GM19463 (cell line): Measurements from ENCODE around the gene BANK1.
A peak's percentile ranks its signal among the peaks of the same experiment; 100 is the strongest.

Source experiments
- ATAC-seq: cut with Tn5 transposase; IDR thresholded peaks from one replicate; pipeline ENCODE4 v1.9.1; 2021; ENCODE audit warnings: mild to moderate bottlenecking, moderate library complexity; ENCODE audit not compliant: unreplicated experiment

BANK1 gene

DNA sequence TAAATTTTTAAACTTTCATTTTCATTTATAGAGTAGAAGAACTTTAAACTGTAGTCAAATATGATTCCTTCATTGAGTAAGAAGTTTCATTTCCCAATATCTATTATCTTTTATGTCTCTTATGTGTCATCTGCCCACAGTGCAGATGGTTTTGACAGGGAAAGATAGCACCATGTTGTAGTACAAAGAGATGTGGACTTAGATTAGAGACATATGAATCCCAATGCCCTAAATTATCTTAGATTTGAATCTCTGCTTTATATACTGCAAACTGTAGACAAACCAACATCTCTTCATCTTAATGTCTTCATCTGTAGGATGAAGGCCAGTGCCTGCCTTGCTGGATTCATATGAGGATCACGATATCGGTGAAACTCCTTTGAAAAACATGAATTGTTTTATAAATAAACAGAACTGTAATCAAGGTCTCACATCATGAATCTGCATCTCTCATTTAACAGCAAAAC, 217.5 kb downstream of the BANK1 start:
- peak; percentile 91 for ATAC-seq

DNA sequence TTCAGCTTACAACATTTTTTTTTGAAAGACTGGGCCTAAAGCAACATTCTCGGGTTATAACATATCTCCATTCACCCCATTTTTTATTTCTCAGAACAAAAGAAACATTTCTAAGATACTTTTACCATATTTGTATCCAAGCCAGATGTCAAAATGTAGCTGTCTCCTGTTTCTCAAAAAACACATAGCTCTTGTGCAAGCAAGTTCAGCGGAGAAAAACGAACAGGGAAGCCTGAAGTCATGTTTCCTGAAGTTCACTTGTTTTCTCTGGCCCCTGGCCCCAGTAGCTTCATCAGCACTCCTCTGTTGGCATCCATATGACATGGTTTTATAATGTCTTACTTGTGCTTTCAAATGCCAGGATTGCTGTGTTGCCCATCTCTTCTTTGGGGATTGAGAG, 218.2 kb downstream of the BANK1 start:
- ATAC-seq = no peak

DNA sequence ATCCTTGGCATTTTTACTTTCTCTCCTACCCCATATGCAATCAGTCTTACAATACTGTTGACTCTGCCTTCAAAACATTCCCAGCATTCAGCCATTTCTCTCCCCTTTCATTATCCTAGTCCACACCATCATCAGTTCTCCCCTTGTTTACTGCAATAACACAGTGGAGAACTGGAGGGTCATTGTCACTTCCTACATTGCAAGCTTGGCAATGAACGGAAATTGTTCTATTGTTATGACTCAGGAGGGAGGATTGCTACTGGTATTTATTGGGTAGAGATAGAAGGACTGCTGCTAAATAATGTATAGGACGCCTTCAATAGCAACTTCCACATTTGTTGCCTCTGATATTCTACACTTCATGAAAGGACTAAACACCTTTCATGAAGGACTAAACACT, 231.8 kb downstream of the BANK1 start:
- no peak for ATAC-seq

DNA sequence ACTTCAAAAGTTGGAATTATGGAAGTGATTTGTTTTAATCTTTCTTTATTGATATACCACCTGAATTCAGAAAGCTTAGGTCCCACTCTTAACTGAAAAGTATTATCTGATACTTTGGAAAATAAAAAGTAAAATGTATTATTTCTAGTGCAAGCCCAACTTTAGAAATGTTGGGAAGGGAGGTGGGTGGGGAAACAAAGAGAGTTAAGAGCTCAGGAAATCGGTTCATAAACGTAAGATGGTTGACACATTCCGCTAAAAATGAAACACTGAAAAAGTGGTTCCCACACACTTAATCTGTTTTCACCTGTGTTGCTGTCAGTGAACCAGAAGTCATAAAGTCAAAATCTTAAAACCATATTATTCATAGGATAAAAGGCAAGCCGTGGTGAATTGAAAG, 237.4 kb downstream of the BANK1 start:
- no peak for ATAC-seq

DNA sequence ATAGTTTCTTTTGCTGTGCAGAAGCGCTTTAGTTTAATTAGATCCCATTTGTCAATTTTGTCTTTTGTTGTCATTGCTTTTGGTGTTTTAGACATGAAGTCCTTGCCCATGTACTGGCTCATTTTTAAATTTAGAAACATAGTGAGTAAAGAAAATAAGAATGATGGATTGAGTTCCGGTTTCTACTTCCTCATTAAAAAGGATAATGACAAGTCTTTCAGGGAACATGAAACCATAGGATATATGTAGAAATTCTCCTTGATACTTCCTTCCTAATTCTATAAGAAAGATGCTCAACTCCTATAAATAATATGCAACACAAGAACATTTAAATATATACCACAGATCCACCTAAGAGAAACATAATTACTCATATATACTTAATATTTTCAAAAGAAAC, 240.9 kb downstream of the BANK1 start:
- no peak for ATAC-seq

DNA sequence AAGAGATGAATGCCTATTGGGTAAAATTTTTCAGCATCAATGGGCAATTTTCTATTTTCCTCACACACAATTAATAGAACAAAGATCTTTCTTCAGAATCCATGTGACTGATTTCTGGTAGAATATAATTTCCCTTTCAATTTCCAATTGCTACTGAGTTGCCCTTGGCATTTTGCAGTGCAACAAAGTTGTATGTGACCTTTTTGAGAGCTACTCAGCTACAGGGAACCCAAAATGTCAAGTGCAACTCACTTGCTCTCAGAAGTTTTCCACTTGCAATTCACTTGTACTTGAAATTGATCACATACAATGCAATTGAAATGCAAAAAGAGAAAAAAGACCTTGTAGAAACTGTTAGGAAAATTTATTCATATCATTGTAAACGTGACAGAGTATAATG, 245.5 kb downstream of the BANK1 start:
- ATAC-seq = no peak

DNA sequence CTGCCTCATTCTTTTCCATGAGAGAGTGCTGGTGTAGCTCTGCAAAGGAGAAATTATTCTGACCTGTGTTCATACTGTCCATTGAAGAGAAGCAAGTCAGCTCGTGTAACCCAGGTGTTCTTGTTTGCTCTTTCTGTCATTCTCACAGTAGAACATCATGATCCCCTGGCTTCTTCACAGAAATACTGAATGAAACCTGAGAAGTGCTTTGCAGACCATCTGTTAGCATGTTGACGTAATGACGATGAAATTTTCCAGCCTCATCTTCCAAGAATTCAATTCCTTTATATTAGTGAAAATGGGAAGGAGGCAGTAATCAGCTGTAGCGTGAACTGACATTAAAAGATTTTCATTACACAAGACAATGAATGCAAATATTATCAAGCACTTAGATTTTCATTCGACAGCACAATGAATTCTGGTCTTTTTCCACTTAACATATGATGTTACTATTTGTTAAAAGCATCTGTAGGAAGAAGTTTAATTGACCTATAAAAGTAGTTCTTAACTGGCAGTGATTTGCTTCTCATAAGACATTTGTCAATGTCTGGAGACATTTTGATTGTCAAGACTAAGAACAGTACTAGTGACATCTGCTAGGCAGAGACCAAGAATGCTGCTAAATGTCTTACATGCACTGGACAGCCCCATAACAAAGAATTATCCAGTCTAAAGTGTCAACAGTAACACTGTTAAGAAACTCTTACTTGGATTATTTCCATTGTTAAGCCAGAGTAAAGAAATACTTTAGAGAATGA, 246.3 kb downstream of the BANK1 start:
- no peak for ATAC-seq

DNA sequence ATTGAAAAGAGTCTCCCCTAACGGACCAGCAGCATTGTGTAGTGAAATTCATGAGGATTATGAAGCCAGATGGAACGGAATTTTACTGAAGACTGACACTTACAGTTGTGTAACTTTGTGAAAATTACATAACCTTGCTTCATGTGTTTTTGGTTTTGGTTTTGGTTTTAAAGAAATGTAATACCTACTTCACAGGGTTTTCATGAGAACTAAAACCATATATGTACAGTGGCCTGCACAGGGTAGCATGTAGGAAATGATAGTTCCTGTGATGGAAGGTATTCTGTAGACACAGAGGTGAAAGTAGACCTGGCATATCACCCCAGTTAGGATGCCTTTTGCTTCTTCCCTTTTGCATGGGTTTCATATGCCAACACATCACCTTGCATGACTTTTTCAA, 247.0 kb downstream of the BANK1 start:
- peak; percentile 39 for ATAC-seq

DNA sequence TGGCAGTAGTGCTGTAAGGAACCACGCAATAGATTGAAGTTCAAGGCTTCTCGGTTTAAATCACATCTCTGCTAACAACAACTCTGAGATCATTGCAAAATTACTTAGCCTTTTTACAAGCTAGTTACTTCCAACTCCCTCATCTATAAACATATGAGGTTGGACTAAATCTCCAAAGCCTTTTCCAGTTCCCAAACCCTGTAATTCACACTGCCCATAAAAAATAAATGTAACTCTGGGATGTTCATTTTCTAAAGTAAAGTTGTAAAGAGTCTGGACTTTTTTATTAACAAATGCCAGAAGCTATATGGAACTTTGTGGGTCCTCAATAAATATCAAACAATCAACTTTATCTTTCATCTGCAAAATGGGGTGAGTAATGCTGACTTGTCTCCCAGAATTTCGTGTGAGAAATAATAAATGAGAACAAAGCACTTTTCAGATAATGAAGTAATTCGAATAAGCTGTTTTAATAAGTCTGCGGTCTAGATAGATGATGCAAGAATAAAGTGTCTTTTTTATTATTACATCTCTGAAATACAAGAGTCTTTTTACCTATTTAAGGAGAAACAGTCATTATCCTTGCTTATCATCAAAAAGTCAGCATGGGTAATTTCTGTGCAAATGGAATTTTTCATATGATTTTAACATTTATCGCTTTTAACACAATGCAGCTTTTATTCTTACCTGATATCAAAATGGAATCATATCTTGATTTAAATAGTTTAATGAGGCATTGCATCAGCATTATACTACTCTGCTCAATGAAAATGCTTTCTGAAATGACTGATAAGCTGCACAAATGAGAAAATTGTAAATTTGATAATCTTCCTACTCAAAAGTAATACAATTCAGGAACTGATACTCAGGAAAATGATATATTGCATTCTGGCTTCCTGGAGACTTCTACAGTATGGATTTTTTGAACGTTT, 252.6 kb downstream of the BANK1 start:
- no peak for ATAC-seq

DNA sequence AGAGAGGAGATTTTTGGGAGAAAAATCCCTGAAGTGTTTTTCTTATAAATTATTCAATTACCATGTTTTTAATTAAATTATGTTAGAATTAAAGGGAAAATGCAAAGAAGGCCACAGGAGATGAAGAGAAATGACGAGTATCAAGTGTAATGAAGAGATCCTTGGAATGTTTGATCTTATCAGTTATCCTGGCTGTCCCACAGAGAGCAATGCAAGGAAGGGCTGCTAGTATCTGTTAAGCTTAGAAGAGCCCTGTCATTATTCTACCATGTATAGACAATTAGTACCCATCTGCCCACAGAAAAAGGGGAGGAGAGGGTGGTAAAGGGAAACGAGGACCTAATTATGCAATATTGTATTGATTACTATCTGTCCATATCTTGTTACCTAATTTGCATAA, 257.1 kb downstream of the BANK1 start:
- no peak for ATAC-seq

DNA sequence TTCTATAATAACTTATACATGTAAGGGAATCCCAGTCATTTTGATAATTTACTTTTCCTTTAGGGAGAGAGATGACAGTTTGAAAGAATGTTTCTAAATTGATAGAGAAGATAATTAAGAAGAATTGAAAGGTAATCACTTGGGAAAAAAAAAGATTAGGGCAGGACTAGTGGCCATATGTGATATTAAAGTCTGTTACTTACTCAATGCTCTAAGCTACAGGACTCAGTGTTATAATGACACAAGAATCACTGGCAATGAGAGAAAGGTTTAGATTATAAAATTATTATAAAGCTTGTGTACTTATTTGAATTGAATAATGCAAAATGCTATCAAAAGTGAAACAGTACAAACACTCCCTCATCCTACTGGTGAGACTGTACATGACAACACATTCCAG, 265.3 kb downstream of the BANK1 start:
- no peak for ATAC-seq

DNA sequence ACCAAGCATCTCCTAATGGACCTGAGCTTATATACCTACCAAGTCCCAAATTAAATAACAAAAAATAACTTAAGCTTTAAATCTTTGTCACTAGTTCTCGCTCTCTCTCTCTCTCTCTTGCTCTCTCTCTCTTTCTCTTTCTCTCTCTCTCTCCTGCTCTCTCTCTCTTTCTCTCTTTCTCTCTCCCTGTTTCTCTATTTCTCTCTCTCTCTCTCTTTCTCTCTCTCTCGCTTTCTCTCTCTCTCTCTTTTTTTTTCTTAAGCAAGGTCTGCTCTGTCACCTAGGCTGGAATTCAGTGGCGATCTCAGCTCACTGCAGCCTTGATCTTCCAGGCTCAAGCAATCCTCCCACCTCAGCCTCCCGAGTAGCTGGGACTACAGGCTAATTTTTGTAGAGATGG, 266.6 kb downstream of the BANK1 start:
- ATAC-seq = no peak

DNA sequence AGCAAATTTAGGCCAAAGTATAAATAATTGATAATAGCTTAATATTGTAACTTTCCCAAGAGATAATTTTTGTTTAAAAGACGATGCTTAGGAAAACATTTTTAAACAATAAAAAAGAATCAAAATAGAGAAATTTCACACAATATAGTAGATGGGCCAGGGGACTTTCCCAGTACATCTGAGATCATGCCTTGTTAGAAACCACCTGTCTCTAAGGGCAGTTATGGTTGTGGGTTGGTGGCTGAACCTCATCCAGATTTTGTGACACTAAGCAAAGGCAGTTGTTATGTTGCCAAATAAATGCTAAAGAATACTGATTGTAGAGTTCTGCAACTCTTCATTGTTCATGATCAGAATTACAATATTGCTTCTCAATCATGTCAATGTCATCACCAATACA, 270.6 kb downstream of the BANK1 start:
- ATAC-seq = peak; percentile 89

DNA sequence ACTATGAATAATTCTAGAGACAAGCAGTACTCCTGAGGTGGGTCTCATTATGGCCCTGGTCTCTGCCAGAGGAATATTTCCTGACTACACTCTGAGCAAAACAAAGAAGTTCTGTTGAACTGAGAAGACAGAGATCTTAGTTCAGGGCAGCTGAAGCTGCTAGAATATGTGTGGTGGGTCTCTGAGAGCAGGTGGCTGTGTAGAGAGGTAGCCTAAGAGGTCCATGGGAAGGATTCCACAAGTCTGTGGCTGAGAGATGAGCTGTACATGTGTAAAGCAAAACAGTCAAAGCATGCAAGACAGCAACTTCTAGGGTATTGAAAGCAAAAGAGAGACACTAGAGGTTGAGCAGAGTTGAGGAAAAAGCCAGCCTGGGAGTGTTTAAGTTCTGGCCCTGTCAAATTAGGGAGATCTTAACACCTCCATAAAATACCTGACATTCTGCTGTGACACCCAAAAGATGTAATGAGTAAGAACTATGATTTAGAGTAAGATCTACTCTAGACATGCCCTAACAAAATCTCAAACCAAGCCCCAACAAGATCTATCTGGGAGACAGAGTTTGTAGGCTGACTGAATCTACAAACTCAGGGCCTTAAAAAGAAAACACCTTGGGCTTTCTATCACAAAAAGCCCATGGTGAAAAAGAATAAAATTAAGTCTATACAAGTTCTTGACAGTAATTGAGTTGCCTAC, 274.4 kb downstream of the BANK1 start:
- ATAC-seq = no peak

DNA sequence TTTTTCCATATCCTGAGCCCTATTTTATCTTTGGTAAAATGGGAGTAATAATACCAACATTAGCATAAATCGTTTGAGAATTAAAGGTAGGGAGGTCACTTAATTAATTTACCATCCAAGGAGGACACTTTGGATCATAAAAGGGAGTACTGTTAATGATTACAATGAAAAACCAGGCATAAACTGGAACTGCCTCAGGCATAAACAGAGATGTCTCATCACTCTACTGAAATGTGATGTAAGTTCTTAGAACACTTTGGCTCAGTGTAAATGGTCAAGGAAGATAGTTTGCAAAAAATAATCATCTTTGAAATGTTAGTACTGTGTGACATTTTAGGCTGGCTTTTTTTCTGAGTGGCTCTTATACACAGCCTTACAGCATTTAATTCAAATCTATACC, 286.1 kb downstream of the BANK1 start:
- ATAC-seq = no peak

DNA sequence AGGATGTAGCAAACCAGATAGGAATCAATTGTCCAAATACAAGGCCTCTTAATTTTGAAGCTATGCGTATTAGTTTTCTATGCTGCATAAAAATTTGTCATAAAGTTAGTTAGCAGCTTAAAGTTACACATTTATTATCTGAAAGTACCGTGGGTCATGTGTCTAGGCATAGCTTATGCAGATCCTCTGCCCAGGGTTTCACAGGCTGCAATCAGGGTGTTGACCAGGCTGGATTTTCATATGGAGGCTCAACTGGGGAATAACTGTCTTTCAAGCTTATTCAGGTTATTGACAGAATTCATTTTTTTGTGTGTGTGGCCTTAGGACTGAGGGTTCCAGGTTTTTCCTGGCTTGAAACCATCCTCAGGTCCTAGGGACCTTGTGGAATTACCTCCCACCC, 289.7 kb downstream of the BANK1 start:
- ATAC-seq = no peak

DNA sequence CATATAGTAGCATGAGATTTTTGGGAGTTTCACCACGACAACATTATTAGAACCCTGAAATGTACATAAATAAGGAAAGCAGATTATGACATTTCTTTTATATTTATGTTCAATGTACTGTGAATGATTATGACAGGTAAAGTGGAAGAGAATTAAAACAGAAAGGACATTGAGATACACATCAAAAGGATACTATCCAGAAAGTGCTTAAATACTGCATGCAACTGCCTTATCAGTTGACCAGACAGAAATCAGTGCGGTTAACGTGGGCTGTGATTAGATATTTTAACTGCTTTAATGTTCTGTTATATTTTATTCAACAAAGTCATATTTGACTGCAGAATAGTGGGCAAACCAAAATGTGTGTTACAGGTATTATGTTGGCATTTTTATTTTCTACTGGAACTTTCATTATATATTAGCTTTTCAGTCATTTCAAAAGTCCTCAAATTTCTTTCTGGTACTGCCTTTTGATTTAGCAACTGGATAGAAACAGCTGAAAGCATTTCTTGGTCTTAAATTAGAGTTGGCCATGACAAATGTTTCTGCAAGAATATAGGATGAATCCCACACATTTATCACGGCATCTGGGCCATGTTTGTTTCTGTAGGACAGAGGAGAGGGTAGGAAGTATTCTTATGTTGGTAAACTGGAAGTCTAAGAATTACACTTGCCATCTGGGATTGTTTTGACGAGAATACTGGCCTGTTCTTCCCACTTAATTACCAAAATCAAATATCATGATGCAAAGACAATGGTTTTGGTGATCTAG, 299.5 kb downstream of the BANK1 start:
- ATAC-seq = no peak

DNA sequence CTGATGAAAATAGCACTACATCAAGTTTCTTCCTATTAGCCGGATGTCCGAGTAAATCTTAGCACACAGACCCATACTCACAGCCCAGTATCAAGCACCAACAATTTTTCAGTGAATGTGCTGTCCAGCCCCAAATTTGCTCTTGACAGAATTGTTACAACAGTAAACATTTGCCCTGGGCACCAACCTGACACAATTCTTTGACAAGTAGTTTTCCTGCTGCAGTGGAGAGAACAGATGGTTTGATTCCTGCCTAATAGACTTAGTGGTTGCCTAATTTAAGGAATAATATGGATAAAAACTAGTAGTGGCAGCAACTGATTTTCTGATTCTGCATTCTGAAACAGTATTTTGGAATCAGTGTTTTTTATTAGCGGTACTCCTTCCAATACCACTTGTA, 301.1 kb downstream of the BANK1 start:
- no peak for ATAC-seq

DNA sequence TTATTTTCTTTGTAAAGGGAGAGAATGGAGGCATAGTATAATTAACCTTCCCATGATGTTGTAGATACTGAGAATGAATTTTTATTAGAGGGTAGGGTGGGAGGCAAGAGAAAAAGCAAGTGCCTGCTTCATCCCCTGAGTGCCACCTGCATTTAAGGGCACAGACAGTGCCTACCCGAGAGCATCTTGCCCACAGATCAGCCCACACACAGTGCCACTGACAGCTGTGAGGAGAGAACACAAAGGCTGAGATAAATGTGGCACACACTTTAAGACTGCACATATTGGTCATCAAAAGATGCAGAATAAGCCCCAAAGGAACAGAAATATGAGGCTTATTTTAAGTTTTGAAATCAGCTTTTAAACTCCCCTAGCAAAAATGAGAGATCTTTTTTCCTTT, 304.0 kb downstream of the BANK1 start:
- no peak for ATAC-seq

DNA sequence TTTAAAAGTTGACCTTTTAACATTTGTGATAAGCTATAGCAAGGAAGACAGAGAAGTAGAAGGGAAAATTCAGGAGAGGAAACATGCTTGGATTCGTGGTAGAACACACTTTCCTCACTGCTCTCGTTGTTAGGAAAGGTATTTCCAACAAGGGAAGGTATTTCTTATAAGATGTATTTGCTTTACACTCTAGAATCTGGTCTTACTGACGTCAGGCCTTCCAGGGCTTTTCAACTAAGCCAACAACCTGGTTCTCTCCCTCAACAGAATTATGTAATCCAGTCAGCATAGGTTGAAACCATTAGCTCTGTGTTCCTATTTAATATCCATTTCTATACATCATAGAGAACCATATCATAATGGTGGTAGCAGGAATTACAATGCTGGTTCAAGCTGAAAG, 312.8 kb downstream of the BANK1 start:
- no peak for ATAC-seq

DNA sequence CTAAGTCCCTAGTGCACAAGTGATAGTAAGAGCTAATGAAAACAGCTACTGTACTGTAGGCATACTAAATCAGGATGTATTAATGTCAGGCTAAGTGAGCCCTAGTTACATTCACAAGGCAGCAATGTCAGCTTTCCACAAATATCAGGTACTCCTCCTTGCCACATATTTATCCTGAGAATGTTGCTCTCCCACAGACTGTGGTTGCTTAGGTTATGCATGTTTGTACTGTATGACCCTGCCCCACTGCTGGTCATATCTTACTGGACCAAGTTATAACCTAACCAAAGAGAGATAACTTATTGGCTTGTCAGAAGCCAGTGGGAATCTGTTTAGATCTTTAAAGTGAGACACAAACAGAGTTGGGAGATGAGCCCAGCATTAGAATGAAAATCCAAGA, 313.7 kb downstream of the BANK1 start:
- no peak for ATAC-seq
